NCI-H82 treated with DMSO at 0.1 percent for 48 hours (cell line): ENCODE results near the gene ORM2.

ENCODE experiments used
- DNase-seq: peaks from one replicate; lab custom pipeline; 2025; ENCODE audit not compliant: unreplicated experiment; lab: John Stamatoyannopoulos, UW

ORM2 gene

GRCh38 chr9:114291886-114292590 lies 37.6 kb upstream of the ORM2 start:
- no peak for DNase-seq

- no peak for DNase-seq
Observed at GRCh38 chr9:114294664-114295063, 35.0 kb upstream of the ORM2 start.

GRCh38 chr9:114296338-114296737 lies 33.3 kb upstream of the ORM2 start:
- DNase-seq = no peak

GRCh38 chr9:114299286-114300152 lies 30.1 kb upstream of the ORM2 start:
- no peak for DNase-seq

GRCh38 chr9:114300153-114300845 lies 29.4 kb upstream of the ORM2 start:
- DNase-seq = no peak

GRCh38 chr9:114300846-114301797 lies 28.5 kb upstream of the ORM2 start:
- DNase-seq = no peak

GRCh38 chr9:114301798-114302565 lies 27.7 kb upstream of the ORM2 start:
- no peak for DNase-seq

- DNase-seq = no peak
Observed at GRCh38 chr9:114302727-114303126, 26.9 kb upstream of the ORM2 start.

- DNase-seq = no peak
Observed at GRCh38 chr9:114303571-114303970, 26.1 kb upstream of the ORM2 start.

- peak; percentile 14 for DNase-seq
Observed at GRCh38 chr9:114303977-114304376, 25.7 kb upstream of the ORM2 start.

- no peak for DNase-seq
Observed at GRCh38 chr9:114304416-114305188, 25.1 kb upstream of the ORM2 start.

GRCh38 chr9:114307899-114308267 lies 21.8 kb upstream of the ORM2 start:
- DNase-seq = no peak

GRCh38 chr9:114308361-114308950 lies 21.2 kb upstream of the ORM2 start:
- DNase-seq = no peak

- no peak for DNase-seq
Observed at GRCh38 chr9:114309096-114309495, 20.6 kb upstream of the ORM2 start.

GRCh38 chr9:114310471-114311450 lies 18.9 kb upstream of the ORM2 start:
- DNase-seq = no peak

GRCh38 chr9:114311571-114312512 lies 17.8 kb upstream of the ORM2 start:
- DNase-seq = no peak

- DNase-seq = no peak
Observed at GRCh38 chr9:114312513-114312875, 17.2 kb upstream of the ORM2 start.
